Vagina (tissue), 2 donors: Measurements from ENCODE around the gene ANTXR1. TPM values are rescaled to one million over a fixed set of nuclear protein-coding genes. Genes with fewer than 3 reads are reported as not detected.
"Not testable (repeated sequence)": the region's sequence is repeated elsewhere in the genome, so short reads cannot be mapped to it uniquely, and the experiment has no call there.

Experiments
- DNase-seq, 2 donors: peaks; one replicate each; pipeline ENCODE4 v3.0.0-alpha.2; 2017; ENCODE audit errors: extremely low spot score in 2 of 2
- H3K27ac ChIP-seq: fragments of 200-600 bp; sonication (generic); one replicate; pipeline ENCODE4 v1.5.1; 2019
- H3K27me3 ChIP-seq: fragments of 200-600 bp; sonication (generic); one replicate; pipeline ENCODE4 v1.5.1; 2019
- H3K36me3 ChIP-seq, 2 donors: fragments of 200-600 bp; sonication (generic); one replicate each; pipeline ENCODE4 v1.5.1; 2017 to 2019
- H3K4me1 ChIP-seq: fragments of 200-600 bp; sonication (generic); one replicate; pipeline ENCODE4 v1.5.1; 2019
- H3K4me3 ChIP-seq, 2 donors: fragments of 200-600 bp; sonication (generic); 1 replicate in 1 of 2; 2 replicates in 1 of 2; pipeline ENCODE4 v1.5.1; 2016 to 2019
- H3K9me3 ChIP-seq: fragments of 200-600 bp; sonication (generic); one replicate; pipeline ENCODE4 v1.5.1; 2019
- CTCF ChIP-seq, 3 experiments: fragments of 450-650 bp in 2 of 3; fragments of 200-600 bp in 1 of 3; sonication (generic) in 1 of 3; IDR thresholded peaks; one replicate each; pipeline ENCODE4 v1.5.1; 2017 to 2019; ENCODE audit warnings: antibody characterized with exemption in 3 of 3, mild to moderate bottlenecking in 2 of 3, moderate library complexity in 2 of 3
- POLR2A ChIP-seq, 2 donors: fragments of 450-650 bp; IDR thresholded peaks; one replicate each; pipeline ENCODE4 v1.6.1; 2017; ENCODE audit warnings: antibody characterized with exemption in 2 of 2, mild to moderate bottlenecking in 2 of 2, moderate library complexity in 2 of 2
- POLR2AphosphoS5 ChIP-seq, 2 donors: sonication (generic); formaldehyde crosslinking; IDR thresholded peaks; one replicate each; pipeline ENCODE4 v1.9.0; 2017; ENCODE audit warnings: antibody characterized with exemption in 2 of 2, mild to moderate bottlenecking in 2 of 2, low read depth in 1 of 2; ENCODE audit not compliant: insufficient read depth in 1 of 2
- intact Hi-C: fragments of 100-400 bp; cut with DNase I; formaldehyde crosslinking; loops from one replicate; pipeline ENCODE4 v1.15.1; 2023
- total RNA-seq: library from RNA; depleted of rRNA; stranded (reverse); fragments of >200 nt; gene quantifications from one replicate; pipeline ENCODE4 v1.2.3, GENCODE V29; 2016

ANTXR1 gene
- total RNA-seq, 1 donor from 2014 or later = 102 TPM

- H3K4me3 ChIP-seq = no peak overlapping the region
- no peaks in the 10 kb centered on the region for H3K9me3 ChIP-seq
- H3K27me3 ChIP-seq = no peaks in the 10 kb centered on the region
- peak overlapping the region; percentile 31 for H3K27ac ChIP-seq
- no peaks in the 10 kb centered on the region for H3K36me3 ChIP-seq
- DNase-seq = no peak
- H3K4me1 ChIP-seq = peaks cover 49% of the 10 kb centered on the region
- TF ChIP-seq CTCF (IDR thresholded peaks at IDR 0.05) (no peak), POLR2A (IDR thresholded peaks at IDR 0.05) (no peak), POLR2AphosphoS5 (IDR thresholded peaks at IDR 0.05; ENCODE audit: insufficient read depth in 1 of 2, low read depth in 1 of 2) (no peak)
- intact Hi-C loops = no loop called here
Measured at GRCh38 chr2:69171116-69171896, 158.3 kb downstream of the ANTXR1 start.

- no peak for DNase-seq
- no peak overlapping the region for H3K4me3 ChIP-seq
- no peaks in the 10 kb centered on the region for H3K9me3 ChIP-seq
- H3K4me1 ChIP-seq = peaks cover 49% of the 10 kb centered on the region
- no peaks in the 10 kb centered on the region for H3K27me3 ChIP-seq
- intact Hi-C loops = no loop called here
- peak overlapping the region; percentile 31 for H3K27ac ChIP-seq
- TF ChIP-seq CTCF (IDR thresholded peaks at IDR 0.05) = no peak
- TF ChIP-seq POLR2A (IDR thresholded peaks at IDR 0.05) = no peak
- TF ChIP-seq POLR2AphosphoS5 (IDR thresholded peaks at IDR 0.05; ENCODE audit: insufficient read depth in 1 of 2, low read depth in 1 of 2) = no peak
- H3K36me3 ChIP-seq = no peaks in the 10 kb centered on the region
Measured at GRCh38 chr2:69171897-69172525, 159.0 kb downstream of the ANTXR1 start.

GRCh38 chr2:69173706-69174105 lies 160.7 kb downstream of the ANTXR1 start:
- no peaks in the 10 kb centered on the region for H3K27me3 ChIP-seq
- DNase-seq = no peak
- H3K4me1 ChIP-seq = peaks cover 48% of the 10 kb centered on the region
- H3K27ac ChIP-seq = peak overlapping the region; percentile 37
- TF ChIP-seq POLR2AphosphoS5 (IDR thresholded peaks at IDR 0.05; ENCODE audit: insufficient read depth in 1 of 2, low read depth in 1 of 2) (no peak), POLR2A (IDR thresholded peaks at IDR 0.05) (no peak), CTCF (IDR thresholded peaks at IDR 0.05) (no peak)
- intact Hi-C loops = no loop called here
- H3K9me3 ChIP-seq = no peaks in the 10 kb centered on the region
- H3K36me3 ChIP-seq = no peaks in the 10 kb centered on the region
- no peak overlapping the region for H3K4me3 ChIP-seq

GRCh38 chr2:69174211-69174610 lies 161.2 kb downstream of the ANTXR1 start:
- DNase-seq, H3K4me3 ChIP-seq, intact Hi-C loops, H3K9me3 ChIP-seq, H3K36me3 ChIP-seq, H3K27me3 ChIP-seq: not testable (repeated sequence)
- Histone ChIP-seq H3K27ac (peak overlapping the region; percentile 37), H3K4me1 (peaks cover 44% of the 10 kb centered on the region)

GRCh38 chr2:69175790-69176715 lies 163.1 kb downstream of the ANTXR1 start:
- H3K4me1 ChIP-seq = peaks cover 47% of the 10 kb centered on the region

More at GRCh38 chr2:69175790-69176715, 163.1 kb downstream of the ANTXR1 start:
- no peaks in the 10 kb centered on the region for H3K27me3 ChIP-seq
- no peak overlapping the region for H3K4me3 ChIP-seq
- peak overlapping the region; percentile 87 for H3K27ac ChIP-seq
- no peak for DNase-seq
- H3K9me3 ChIP-seq = no peaks in the 10 kb centered on the region
- no peaks in the 10 kb centered on the region for H3K36me3 ChIP-seq
- TF ChIP-seq POLR2A (IDR thresholded peaks at IDR 0.05) (no peak), CTCF (IDR thresholded peaks at IDR 0.05) (no peak), POLR2AphosphoS5 (IDR thresholded peaks at IDR 0.05; ENCODE audit: insufficient read depth in 1 of 2, low read depth in 1 of 2) (no peak)
- intact Hi-C loops = no loop called here
